RPMI8226 (cell line): Measurements from ENCODE around the gene ORAI3.
A peak's percentile ranks its signal among the peaks of the same experiment; 100 is the strongest.

Experiments
- DNase-seq: peaks from one replicate; pipeline ENCODE4 v3.0.0-alpha.2; 2015

ORAI3 gene

DNA sequence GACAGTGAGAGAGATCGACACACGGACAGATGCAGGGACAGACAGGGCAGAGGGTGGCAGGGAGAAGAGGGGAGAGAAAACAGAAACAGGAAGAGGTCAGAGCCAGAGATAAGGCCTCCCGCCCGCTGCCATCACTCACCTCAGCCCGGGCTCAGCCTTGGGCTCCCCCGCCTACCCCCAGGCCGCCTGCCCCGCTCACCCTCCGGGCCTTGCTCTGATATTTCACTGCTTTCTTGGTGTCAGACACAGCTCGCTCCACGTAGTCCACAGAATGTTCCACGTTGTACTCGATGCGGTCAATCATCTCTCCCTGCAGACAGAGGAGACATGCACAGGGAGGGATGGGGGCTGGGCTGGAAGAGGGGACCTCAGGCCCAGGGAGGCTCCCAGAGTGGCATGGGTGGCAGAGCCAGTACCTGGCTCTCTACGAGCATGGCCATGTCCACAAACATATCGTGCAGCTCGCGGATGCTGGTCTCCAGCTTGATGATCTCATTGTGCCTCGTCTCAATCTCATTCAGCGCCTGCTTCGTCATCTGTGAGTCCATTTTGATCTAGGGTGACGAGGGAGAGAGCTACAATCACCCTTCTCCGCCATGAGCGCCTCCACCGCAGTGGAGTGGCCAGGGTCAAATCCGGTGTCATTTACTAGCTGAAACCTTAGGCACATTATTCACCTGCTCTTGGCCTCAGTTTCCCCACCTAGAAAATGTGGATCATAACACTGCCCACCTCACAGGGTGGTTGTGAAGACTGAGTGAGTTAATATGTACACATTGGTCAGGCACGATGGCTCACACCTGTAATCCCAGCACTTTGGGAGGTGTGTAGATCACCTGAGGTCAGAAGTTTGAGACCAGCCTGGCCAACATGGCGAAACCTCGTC, 44.3 kb downstream of the ORAI3 start:
- DNase-seq: no peak

DNA sequence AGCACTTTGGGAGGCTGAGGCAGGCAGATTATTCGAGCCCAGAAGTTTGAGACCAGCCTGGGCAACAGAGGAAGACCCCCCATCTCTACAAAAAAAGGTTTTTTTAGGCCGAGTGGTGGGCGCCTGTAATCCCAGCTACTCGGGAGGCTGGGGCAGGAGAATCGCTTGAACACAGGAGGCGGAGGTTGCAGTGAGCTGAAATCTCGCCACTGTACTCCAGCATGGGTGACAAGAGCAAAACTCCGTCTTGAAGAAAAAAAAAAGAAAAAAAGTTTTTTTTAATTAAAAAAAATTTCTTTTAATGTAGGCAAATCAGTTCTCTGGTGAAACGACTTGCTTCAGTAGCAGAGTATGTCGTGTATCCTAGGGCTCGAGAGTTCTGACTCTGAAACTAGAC, 47.1 kb downstream of the ORAI3 start:
- no peak for DNase-seq

DNA sequence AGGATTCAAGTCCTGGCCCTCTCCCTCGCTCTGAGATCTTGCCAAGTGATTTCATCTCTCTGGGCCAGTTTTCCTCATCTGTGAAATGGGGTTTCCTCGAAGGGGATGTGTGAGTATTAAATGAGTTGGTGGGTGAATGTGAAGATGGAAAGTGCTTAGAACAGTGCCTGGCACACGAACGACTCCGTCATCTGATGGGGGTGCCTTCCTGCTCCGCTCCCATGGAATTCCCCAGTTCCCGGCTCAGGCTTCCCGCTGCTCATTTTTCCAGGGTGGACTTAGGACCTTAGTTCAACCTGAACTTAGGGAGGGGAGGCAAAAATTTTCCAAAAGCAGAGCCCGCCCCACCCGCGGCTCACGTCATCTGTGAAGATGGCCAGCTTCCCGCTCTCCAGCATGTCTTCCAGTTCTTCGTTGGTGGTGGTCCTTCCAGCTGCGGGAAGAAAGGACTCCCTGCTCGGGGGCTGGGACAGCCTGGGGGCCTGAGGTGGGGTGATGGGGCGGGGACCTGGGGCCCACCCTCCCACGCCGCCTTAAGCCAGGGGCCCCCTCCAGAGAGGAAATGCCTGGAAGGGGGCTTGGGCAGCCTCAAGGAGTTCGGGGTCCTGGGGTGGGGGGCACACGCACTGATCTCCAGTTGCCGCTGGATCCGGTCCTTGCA, 47.6 kb downstream of the ORAI3 start:
- DNase-seq: no peak

DNA sequence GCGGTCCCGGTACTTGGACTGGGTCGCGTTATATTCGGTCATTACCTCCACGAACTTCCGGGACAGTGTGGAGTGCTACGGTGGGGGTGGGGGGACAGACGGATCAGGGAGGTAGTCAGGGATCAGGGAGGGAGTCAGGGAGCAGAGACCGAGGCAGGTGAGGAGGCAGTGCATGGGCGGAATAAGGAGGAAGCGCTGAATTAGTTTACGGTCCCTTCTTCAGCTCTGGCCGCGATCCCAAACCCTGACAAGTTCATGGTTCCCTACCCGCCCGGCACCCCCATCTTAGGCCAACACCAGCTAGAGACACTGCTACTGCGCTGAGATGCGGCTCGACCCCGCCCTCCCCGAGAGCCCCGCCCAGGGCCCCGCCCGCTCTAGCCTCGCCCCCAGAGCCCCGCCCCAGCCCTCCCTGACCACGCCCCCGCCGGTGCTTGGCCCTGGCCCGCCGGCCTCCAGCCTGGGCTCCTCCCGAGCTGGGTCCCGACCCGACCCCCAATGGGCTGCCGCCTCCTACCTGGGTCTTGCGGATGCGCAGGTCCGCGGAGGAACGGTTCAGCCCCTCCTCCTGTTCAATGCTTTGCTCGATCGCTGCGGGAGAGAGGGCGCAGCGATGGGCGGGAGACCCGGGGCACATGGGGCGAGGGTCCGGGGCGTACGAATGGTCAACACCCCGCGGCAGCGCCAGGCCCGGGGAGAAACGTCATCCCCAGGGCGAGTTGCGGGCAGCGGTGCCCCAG, 48.3 kb downstream of the ORAI3 start:
- DNase-seq: peak; percentile 87

DNA sequence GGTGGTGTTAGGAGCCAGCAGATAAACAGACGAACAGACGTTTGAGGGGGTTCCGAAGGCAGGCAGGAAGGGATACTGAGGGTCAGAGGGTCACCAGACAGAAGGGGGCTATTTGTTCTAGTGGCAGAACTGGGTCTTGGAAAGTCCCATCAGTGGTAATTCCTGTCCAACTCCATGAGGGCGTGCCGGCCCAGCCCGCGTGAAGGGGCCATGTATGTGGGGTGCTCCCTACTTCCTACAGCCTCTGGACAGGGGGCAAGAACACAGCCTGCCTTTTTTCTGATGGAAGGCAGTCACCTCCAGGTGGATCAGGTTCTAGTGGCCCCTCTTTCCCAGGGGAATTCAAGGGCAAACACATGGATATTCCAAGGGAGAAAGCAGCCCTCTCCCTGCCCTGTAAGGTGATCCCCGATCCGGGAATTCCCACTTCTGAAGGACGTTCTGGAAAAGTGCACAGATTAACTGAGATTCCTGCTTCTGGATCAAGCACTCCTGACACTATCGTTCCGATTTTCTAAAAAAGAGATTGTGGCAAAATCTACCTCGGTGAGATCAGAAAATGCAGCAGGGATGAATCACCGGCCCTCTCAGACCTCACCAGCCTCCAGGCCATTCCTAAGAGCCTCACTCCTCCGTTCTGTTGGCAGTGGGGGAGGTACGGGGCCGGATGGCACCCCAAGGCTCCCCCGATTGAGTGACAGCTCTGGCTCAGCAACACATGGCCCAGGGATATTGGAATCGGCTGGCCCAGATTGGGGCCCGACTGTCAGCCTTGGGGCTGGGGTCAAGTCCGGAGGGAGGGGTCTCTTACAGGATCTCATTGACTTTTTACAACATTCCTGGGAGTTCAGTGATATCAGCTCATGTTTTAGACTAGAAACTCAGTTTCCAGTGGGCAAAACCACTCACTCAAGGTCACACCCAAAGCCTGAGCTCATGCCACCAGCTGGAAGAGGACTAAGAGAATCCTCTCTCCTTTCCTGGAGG, 49.1 kb downstream of the ORAI3 start:
- DNase-seq: no peak

GRCh38 chr16:30998852-30999761, 50.2 kb downstream of the ORAI3 start:
- no peak for DNase-seq

DNA sequence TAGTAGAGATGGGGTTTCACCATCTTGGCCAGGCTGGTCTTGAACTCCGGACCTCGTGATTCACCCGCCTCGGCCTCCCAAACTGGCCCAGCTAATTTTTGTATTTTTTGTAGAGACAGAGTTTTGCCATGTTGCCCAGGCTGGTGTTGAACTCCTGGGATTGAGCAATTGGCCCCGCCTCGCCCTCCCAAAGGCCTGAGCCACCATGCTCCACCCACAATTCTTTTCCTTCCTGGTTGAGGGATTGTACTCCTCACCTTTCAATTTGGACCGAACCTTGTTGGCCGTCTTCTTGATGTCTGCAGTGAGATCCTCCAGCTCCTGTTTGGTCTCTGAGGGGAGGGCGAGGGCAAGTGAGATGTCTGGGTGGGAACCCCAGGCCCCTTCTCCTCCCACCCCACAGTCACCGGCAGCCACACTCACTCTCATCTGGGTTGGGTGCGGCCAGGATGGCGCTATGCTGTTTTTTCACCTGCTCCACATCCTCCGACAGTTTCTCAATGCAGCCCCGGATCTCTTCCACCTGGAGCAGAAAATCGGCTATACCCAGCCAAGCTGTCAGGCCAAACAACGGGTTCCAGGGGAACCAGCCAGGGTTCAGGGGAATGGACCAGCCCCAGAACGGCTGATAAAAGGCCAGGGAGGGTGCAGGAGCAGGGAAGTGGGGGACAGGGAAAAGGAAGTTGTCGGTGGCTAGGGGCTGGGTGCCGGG, 52.0 kb downstream of the ORAI3 start:
- no peak for DNase-seq

- DNase-seq: no peak
Observed at GRCh38 chr16:31001507-31002249, 52.8 kb downstream of the ORAI3 start.

GRCh38 chr16:31002250-31002700, 53.4 kb downstream of the ORAI3 start:
- no peak for DNase-seq

GRCh38 chr16:31002862-31003341, 54.0 kb downstream of the ORAI3 start:
- no peak for DNase-seq

- no peak for DNase-seq
Observed at GRCh38 chr16:31003744-31004143, 54.9 kb downstream of the ORAI3 start.
